HL-60/S4 (cell line): ENCODE measurements around the gene VPS39.

Source experiments
- in situ Hi-C: fragments of 300-500 bp; cut with MboI; formaldehyde crosslinking; loops from 2 replicates; pipeline ENCODE4 v1.14.3; 2022; ENCODE audit warnings: low sequenced_read_pairs

Gene VPS39

DNA sequence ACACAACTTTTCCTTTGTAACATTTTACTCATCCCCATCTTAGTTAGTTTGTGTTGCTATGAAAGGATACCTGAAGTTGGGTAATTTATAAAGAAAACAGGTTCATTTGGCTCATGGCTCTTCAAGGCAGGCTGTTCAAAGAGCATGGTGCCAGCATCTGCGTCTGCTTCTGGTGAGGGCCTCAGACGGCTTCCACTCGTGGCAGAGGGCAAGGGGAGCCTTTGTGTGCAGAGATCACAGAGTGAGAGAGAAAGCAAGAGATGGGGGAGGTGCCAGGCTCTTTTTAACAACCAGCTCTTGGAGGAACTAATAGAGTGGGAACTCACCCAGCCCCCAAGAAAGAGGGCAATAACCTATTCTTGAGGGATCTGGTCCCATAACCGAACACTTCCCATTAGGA is 74.7 kb downstream of the VPS39 start:
- in situ Hi-C loops: loop anchor here (5.0 to 25.0 kb wide), 2 partner anchors 71 to 146 kb away; no protein-coding TSS in a partner anchor

DNA sequence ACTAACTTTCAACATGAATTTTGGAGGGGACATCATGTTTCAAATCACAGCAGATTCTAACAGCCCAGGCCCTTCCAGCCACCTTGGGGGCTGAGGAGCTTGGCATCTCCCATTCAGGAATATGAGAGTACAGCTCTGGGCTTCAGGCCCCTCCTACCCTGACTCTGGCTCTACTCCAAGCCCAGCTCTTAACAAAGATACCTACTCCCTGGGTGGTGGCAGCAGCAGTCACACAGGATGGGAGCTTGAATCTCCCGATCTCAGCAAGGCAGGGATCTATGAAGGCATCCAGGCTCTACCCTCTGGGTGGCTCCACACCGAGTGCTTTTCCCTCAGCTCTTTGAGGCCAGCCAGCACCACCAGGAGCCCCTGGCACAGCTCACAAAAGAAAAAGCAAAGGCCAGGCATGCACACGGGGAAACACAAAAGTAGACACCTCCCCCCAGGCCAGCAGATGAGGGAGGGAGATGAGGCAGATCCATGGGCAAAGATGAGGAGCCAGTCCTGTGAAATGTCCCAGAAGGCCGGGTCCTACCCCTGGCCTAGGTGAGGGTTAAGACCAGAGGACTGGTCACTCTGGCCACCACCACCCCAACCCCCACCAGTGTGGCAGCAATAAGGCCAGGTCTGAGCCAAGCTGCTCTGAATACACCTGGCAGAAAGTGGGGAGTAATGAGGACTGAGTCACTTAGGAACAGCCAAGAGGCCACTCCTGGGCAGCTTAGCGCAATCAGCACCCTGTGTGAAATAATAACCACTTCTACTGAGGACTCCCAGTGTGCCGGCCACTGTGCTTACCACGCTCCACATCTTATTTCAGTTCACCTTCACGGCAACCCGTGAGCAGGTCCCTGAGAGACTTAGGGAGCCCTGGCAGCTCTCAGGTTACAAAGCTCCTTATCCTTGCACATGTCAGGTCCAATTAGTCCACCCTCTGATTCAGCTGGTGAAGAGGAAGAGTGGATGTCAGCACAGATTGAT is 76.0 kb downstream of the VPS39 start:
- in situ Hi-C loops: loop anchor here (5.0 to 25.0 kb wide), 2 partner anchors 70 to 145 kb away; no protein-coding TSS in a partner anchor

DNA sequence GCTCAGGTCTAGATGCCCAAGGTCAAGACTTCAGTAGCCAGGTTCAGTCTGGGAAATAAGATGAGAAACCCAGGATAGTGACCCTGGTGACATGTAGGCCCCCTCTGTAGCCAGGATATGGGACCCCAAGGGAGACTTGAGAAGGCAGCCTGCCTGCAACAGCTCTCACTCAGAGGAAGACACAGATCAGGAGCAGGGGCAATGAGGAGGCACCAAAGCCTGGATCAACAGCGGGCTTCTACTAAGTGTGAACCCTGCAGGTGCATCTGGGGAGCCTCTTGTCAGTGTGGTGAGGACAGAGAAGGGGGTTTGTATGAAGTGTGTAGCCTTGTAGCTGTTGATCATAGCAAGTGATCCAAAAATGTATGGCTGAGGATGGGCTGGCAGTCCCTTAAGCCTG is 77.1 kb downstream of the VPS39 start:
- in situ Hi-C loops: loop anchor here (5.0 to 25.0 kb wide), 2 partner anchors 69 to 144 kb away; no protein-coding TSS in a partner anchor

DNA sequence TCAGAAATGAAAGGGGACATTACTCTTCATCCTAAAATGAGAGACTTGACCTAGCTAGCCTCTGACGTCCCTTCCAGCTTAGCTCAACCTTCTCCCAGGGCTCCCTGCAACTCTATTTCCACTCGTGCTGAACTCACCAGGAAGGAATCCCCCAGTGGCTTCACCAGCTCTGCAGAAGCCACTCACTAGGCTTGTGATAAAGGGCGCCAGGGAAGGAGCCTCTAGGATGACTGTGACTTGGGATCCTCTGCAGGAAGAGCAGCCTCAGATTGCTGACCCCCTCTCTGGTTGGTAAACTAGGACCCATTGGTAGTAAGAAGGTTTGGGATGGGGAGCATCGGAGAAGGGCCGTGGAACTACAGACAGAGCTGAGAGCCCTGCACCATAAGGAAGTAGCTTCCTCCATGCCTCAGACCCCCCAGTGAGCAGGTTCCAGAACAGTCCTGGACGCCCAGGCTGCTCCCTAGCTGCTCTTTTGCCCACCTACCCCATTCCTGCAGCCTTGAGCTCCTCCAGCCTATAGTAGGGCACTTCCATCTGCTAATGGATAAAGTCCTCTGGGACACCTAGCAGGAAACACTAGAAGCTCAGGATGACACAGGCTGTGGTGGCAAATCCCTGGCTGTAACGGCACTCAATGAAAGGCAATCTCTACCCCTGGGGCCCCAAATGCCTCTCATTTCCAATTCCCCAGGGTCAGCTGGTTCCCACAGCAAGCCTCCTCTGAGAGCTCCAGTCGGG is 77.7 kb downstream of the VPS39 start:
- in situ Hi-C loops: loop anchor here (5.0 to 25.0 kb wide), 2 partner anchors 68 to 143 kb away; no protein-coding TSS in a partner anchor

DNA sequence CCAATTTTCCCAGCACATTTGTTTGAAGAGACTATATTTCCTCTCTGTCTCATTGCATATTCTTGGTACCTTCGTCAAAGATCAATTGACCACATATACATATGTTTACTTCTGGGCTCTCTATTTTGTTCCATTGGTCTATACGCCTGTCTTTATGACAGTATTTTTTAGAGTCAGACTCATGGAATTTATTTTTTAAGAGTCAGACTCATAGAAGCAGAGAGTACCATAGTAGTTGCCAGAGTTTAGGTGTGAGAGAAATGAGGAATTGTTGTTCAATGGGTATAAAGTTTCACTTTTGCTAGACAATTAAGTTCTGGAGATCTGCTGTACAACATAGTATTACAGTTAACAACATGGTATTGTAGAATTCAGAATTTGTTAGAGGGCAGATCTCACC is 78.7 kb downstream of the VPS39 start:
- in situ Hi-C loops: loop anchor here (25.0 kb wide), 1 partner anchor 142 kb away; no protein-coding TSS in a partner anchor

DNA sequence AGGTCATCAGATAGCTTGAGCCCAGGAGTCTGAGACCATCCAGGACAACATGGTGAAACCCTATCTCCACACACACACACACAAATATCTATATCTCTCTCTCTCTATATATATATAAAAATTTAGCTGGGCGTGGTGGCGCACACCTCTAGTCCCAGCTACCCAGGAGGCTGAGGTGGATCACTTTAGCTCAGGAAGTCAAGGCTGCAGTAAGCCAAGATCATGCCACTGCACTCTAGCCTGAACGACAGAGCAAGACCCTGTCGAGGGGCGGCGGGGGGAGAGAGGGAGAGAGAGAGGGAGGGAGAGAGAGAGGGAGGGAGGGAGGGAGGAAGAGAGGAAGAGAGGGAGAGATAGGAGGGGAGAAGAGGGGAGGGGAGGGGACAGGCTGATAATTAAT is 79.6 kb downstream of the VPS39 start:
- in situ Hi-C loops: loop anchor here (25.0 kb wide), 1 partner anchor 141 kb away; no protein-coding TSS in a partner anchor

DNA sequence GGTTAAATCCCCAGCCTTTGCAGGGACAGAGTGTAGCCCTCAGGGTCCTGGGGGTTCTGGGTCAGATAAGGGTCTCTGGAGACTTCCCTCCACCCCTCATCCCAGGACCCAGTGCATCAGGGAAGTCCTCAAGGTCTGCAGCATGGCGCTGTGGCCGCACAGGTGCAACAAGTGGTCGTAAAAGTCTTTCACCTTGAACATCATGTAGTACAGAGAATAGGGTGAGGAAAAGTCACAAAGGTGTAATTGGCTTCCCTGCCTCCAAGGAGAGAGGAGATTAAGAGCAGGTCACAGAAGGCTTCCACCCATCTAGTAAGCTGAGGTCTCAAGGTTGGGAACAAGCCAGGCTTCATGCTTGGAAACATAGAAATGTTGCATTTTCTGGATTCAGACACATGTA is 84.6 kb downstream of the VPS39 start:
- in situ Hi-C loops: no loop called here

DNA sequence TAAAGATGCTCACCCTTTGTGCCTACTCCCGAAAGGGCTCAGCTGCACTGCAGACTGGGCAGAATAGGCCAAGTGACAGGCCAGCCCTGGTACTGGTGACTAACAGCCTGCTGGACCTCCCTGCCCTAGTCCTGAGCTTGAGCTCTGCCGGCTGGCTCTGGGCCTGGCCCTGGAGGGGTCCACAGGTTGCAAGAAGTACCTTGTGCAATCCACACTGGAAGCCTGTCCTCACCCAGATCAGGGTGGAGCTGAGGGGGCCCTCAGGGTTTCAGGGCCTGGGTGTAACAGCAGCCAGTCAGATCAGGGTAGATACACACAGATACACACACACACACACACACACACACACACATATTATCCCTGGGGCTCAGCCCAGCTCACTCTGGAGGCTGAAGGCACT is 86.4 kb downstream of the VPS39 start:
- in situ Hi-C loops: no loop called here

DNA sequence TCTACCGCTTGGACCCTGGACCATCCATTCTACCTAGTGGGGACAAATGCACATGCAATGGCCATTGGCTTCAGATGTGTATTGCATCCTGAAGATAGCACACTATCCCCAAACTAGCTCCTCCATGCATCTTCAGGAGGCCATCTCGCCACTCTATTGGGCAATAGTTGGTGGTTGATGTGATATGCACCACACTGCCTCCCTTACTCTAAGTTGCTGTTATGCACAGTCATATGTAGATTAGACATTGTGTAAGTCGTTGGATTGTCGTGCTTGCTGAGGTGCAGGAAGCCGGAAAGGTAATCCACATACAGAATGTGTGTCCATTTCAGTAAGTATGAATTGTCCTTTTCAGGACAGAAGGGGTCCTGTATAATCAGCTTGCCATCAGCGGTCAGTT is 87.1 kb downstream of the VPS39 start:
- in situ Hi-C loops: no loop called here

DNA sequence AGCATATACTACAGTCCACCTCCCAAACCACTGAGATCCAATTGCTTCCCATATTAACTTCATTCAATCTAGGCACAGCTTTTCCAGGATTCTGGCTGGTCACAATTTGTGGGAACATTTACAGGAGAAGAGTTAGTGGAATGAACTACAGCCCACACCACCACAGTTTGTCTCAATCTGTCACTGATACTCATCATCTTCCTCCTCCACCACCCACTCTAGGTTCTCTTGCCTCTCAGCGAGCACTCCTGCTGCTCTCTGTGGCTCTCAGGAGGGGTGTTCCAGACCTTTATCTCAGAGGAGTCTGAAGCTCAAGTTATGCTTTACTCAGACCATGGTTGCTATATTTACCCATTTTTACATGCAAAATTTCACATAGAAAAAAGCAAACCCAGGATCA is 87.8 kb downstream of the VPS39 start:
- in situ Hi-C loops: no loop called here

DNA sequence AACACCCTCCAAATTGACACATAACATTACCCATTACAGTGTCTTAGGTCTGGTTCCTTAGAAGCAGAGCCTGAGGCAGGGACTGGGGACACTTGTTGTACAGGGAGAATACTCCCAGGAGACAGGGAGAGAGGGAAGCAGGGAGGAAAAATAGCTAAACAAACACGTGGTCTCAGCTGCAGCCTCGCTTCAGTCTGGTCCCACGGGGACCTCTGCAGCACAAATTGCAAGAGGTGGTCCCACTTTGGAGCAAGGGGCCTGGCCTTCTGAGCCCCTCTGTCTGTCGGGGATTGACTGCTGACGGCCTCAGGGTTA is 88.7 kb downstream of the VPS39 start:
- in situ Hi-C loops: no loop called here

DNA sequence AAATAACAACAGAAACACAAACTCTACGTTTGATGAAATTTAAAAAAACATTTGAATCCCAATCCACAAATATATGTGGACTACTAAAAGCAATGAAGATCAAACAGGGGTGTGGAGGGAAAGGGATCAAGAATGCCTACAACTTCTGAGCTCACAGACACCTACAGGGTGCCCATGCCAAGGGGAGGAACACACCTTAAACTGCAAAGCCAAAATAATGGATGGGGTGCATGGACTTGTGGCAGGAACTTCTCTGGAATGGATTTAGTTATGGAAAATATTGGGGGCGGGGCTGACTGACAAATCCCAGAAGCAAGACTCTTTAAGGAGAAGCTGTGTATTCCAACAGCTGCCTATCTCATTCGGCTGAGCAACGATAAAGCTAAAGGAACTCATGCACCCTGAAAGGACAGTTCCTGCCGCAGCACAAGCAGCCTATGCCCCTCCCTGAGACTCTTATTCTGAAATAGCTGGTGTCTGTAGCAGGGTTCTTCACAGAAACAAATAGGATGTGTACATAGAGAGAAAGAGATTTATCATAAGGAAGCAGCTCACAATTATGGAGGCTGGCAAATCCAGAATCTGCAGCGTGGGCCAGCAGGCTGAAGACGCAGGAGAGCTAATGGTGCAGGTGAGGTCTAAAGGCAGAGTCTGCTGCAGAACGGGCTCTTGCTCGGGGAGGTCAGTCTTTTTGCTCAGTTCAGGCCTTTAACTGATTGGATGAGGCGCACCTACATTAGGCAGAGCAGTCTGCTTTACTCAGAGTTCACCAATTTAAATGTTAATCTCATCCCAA is 89.3 kb downstream of the VPS39 start:
- in situ Hi-C loops: no loop called here

DNA sequence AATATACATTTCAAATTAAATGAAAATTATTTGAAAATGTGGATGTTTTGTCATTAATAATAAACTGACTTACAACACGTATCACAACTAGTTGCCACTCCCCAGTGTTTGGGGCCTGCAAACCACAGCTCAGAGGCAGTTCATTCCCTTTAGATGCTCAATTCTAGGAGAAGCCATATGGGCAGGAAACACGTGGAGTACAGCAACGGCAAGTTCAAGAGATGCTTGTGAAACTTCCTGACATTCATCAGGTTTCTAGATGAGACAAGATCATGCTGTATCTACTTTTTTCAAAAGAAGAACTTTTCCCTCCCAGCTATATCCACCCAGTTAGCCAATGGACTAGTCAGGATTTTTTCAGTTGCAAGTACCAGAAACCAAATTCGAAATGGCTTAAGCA is 96.2 kb downstream of the VPS39 start:
- in situ Hi-C loops: no loop called here

DNA sequence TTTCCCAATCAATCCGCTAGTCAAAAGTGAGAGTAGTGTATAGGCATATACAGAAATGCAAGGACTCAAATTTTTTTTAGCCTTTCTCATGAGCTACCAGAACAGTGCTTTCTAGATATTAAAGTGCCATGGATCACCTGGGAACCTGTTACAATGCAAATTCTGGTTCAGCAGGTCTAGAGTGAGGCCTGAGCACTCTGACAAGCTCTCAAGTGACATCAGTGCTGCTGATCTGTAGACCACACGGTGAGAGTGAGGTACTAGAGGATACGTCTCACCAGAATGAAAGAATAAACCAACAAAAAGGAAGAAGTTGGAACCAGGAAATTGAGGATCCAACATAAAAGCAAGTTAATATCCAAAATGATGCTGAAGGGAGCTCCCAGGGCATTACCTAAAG is 97.7 kb downstream of the VPS39 start:
- in situ Hi-C loops: no loop called here

DNA sequence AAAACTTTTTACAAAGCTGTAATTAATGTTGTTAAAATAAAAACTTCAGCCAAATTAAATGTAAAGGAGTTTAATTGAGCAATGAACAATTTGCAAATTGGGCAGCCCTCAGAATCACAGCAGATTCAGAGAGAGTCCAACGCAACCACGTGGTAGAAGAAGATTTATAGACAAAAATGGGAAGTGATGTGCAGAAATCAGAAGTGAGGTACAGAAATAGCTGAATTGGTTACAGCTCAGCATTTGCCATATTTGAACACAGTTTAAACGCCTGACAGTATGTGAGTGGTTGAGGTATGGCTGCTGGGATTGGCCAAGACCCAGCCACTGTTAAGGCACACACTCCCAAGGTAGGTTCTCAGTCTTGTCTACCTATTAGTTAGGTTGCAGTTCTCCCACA is 99.3 kb downstream of the VPS39 start:
- in situ Hi-C loops: no loop called here
